SK-N-SH treated with all-trans-retinoic acid at 6 μM for 48 hours (cell line): ENCODE results near the gene HSPA5.
"Not testable (repeated sequence)": the region's sequence is repeated elsewhere in the genome, so short reads cannot be mapped to it uniquely, and the experiment has no call there.

Experiments used
- ATAC-seq: fragments of 200-7000 bp; cut with Tn5 transposase; 3 replicates; pipeline ENCODE4 v1.9.1; 2020; ENCODE audit warnings: mild to moderate bottlenecking, moderate library complexity
- ARNTL ChIP-seq: fragments of 450-650 bp; formaldehyde crosslinking; IDR thresholded peaks from 2 replicates; pipeline ENCODE4 v1.5.0; 2020; ENCODE audit warnings: low read depth, mild to moderate bottlenecking, moderate library complexity, borderline replicate concordance
- CREB5 ChIP-seq: fragments of 250-450 bp; sonication (Bioruptor Pico); IDR thresholded peaks from 2 replicates; pipeline ENCODE4 v1.5.1; 2020; ENCODE audit warnings: low read depth, mild to moderate bottlenecking, moderate library complexity
- CSRNP3 ChIP-seq: fragments of 250-450 bp; sonication (Bioruptor Pico); IDR thresholded peaks from 2 replicates; pipeline ENCODE4 v1.5.1; 2021; ENCODE audit warnings: mild to moderate bottlenecking, moderate library complexity
- GLIS3 ChIP-seq: fragments of 250-450 bp; sonication (Bioruptor Pico); IDR thresholded peaks from 2 replicates; pipeline ENCODE4 v1.5.0; 2020; ENCODE audit warnings: mild to moderate bottlenecking, moderate library complexity
- ISL1 ChIP-seq: fragments of 250-450 bp; sonication (Bioruptor Pico); IDR thresholded peaks from 2 replicates; pipeline ENCODE4 v2.1.2; 2022; ENCODE audit warnings: mild to moderate bottlenecking, moderate library complexity
- PATZ1 ChIP-seq: fragments of 250-450 bp; sonication (Bioruptor Pico); IDR thresholded peaks from 2 replicates; pipeline ENCODE4 v1.8.0; 2020; ENCODE audit warnings: mild to moderate bottlenecking, moderate library complexity, borderline replicate concordance
- POU6F1 ChIP-seq: fragments of 250-450 bp; sonication (Bioruptor Pico); IDR thresholded peaks from 2 replicates; pipeline ENCODE4 v1.8.0; 2021; ENCODE audit warnings: low read depth, mild to moderate bottlenecking, moderate library complexity, borderline replicate concordance
- PPARA ChIP-seq: fragments of 250-450 bp; sonication (Bioruptor Pico); IDR thresholded peaks from 2 replicates; pipeline ENCODE4 v1.5.0; 2020; ENCODE audit warnings: mild to moderate bottlenecking, borderline replicate concordance
- RARB ChIP-seq: fragments of 250-450 bp; sonication (Bioruptor Pico); IDR thresholded peaks from 2 replicates; pipeline ENCODE4 v1.8.0; 2021; ENCODE audit warnings: mild to moderate bottlenecking, moderate library complexity
- SNAI2 ChIP-seq: fragments of 250-450 bp; sonication (Bioruptor Pico); IDR thresholded peaks from 2 replicates; pipeline ENCODE4 v1.5.0; 2020; ENCODE audit warnings: mild to moderate bottlenecking, moderate library complexity
- TCF4 ChIP-seq: fragments of 250-450 bp; sonication (Bioruptor Pico); IDR thresholded peaks from 2 replicates; pipeline ENCODE4 v1.8.0; 2021; ENCODE audit warnings: mild to moderate bottlenecking, moderate library complexity, borderline replicate concordance
- TOX ChIP-seq: fragments of 250-450 bp; sonication (Bioruptor Pico); IDR thresholded peaks from 2 replicates; pipeline ENCODE4 v1.8.0; 2021; ENCODE audit warnings: mild to moderate bottlenecking, moderate library complexity, borderline replicate concordance
- TSHZ2 ChIP-seq: fragments of 250-450 bp; sonication (Bioruptor Pico); IDR thresholded peaks from 2 replicates; pipeline ENCODE4 v1.5.0; 2020; ENCODE audit warnings: mild to moderate bottlenecking, moderate library complexity
- ZC3H10 ChIP-seq: fragments of 250-450 bp; sonication (Bioruptor Pico); IDR thresholded peaks from 2 replicates; pipeline ENCODE4 v1.5.1; 2021; ENCODE audit warnings: mild to moderate bottlenecking, moderate library complexity
- ZFP3 ChIP-seq: fragments of 250-450 bp; sonication (Bioruptor Pico); IDR thresholded peaks from 2 replicates; pipeline ENCODE4 v1.5.0; 2020; ENCODE audit warnings: mild to moderate bottlenecking, moderate library complexity
- ZNF565 ChIP-seq: fragments of 450-650 bp; formaldehyde crosslinking; conservative IDR thresholded peaks from 2 replicates; pipeline ENCODE4 v1.5.0; 2020; ENCODE audit warnings: low read depth, mild to moderate bottlenecking, moderate library complexity

The HSPA5 gene

GRCh38 chr9:125235804-125236519, 5.2 kb downstream of the HSPA5 start (continued):
- TF ChIP-seq TCF4 (CRISPR knock-in tag): no peak

- not testable (repeated sequence) for ATAC-seq
Measured at GRCh38 chr9:125234099-125234498, 7.0 kb downstream of the HSPA5 start.

- peak; percentile 92 for ATAC-seq
- TF ChIP-seq ISL1 (CRISPR knock-in tag) (0 out of 2 replicates have a peak, but pooled peaks have one; percentile 44), PPARA (no peak), ARNTL (CRISPR knock-in tag) (no peak), RARB (no peak), POU6F1 (no peak), TOX (CRISPR knock-in tag) (0 out of 2 replicates have a peak, but pooled peaks have one; percentile 19), ZC3H10 (peak; percentile 78; the same call in 1 of the 2 replicates), SNAI2 (no peak), CSRNP3 (CRISPR knock-in tag) (no peak)
- TF ChIP-seq, all 23 proteins: peak for 3
Measured at GRCh38 chr9:125233678-125234077, 7.5 kb downstream of the HSPA5 start.

- TF ChIP-seq CREB5 (CRISPR knock-in tag) (no peak), ARNTL (CRISPR knock-in tag) (no peak), RARB (no peak), TCF4 (CRISPR knock-in tag) (no peak), POU6F1 (no peak), GLIS3 (CRISPR knock-in tag) (no peak), ZC3H10 (no peak), PPARA (no peak), ZNF565 (CRISPR knock-in tag) (no peak)
- ATAC-seq: no peak
Measured at GRCh38 chr9:125227761-125228160, 13.4 kb downstream of the HSPA5 start.

- not testable (repeated sequence) for ATAC-seq
Measured at GRCh38 chr9:125224858-125225257, 16.3 kb downstream of the HSPA5 start.

- TF ChIP-seq ZFP3 (CRISPR knock-in tag): no peak
- no peak for TF ChIP-seq RARB
- TF ChIP-seq TSHZ2 (CRISPR knock-in tag): no peak
- TF ChIP-seq PATZ1: no peak
- ATAC-seq: no peak
Measured at GRCh38 chr9:125218621-125219020, 22.5 kb downstream of the HSPA5 start.
